ENCODE data around the gene ATP9A. TPM values are rescaled to one million over a fixed set of nuclear protein-coding genes. Genes with fewer than 3 reads are reported as not detected.
"Not testable (repeated sequence)": the region's sequence is repeated elsewhere in the genome, so short reads cannot be mapped to it uniquely, and the experiment has no call there.

ATP9A gene
- polyA plus RNA-seq, 5 donors = 41.6 to 53.1 (median 49.0) TPM

GRCh38 chr20:51581571-51581970 is 186.6 kb downstream of the ATP9A start:
- no peak for DNase-seq

- DNase-seq = no peak
Measured at GRCh38 chr20:51579137-51579536, 189.1 kb downstream of the ATP9A start.

- DNase-seq = no peak
Measured at GRCh38 chr20:51578145-51578459, 190.1 kb downstream of the ATP9A start.

GRCh38 chr20:51577432-51578144 is 190.6 kb downstream of the ATP9A start:
- DNase-seq = no peak

GRCh38 chr20:51575486-51575885 is 192.7 kb downstream of the ATP9A start:
- DNase-seq = no peak

GRCh38 chr20:51574248-51575033 is 193.7 kb downstream of the ATP9A start:
- DNase-seq = no peak

- no peak for DNase-seq
Measured at GRCh38 chr20:51573576-51574243, 194.5 kb downstream of the ATP9A start.

GRCh38 chr20:51571460-51571794 is 196.8 kb downstream of the ATP9A start:
- DNase-seq = no peak

GRCh38 chr20:51570739-51571459 is 197.3 kb downstream of the ATP9A start:
- peak; percentile 46 to 69 for DNase-seq

- DNase-seq = no peak
Measured at GRCh38 chr20:51569815-51570738, 198.1 kb downstream of the ATP9A start.

- not testable (repeated sequence) for DNase-seq
Measured at GRCh38 chr20:51568533-51568932, 199.7 kb downstream of the ATP9A start.

- no peak for DNase-seq
Measured at GRCh38 chr20:51567622-51568021, 200.6 kb downstream of the ATP9A start.

- no peak for DNase-seq
Measured at GRCh38 chr20:51566594-51566993, 201.6 kb downstream of the ATP9A start.

- DNase-seq = no peak
Measured at GRCh38 chr20:51565298-51566144, 202.7 kb downstream of the ATP9A start.

GRCh38 chr20:51563486-51564332 is 204.5 kb downstream of the ATP9A start:
- DNase-seq = peak; percentile 64 to 81

GRCh38 chr20:51563174-51563485 is 205.1 kb downstream of the ATP9A start:
- no peak for DNase-seq

- peak; percentile 96 to 97 for DNase-seq
Measured at GRCh38 chr20:51562332-51563173, 205.6 kb downstream of the ATP9A start.

- no peak for DNase-seq
Measured at GRCh38 chr20:51562027-51562331, 206.2 kb downstream of the ATP9A start.
